Esophagus muscularis mucosa (tissue), 4 donors: Measurements from ENCODE around the gene ADAMTS2. TPM values are rescaled to one million over a fixed set of nuclear protein-coding genes. Genes with fewer than 3 reads are reported as not detected.

Source experiments
- DNase-seq: peaks from one replicate; pipeline ENCODE4 v3.0.0-alpha.2; 2017; ENCODE audit errors: extremely low spot score
- H3K27ac ChIP-seq, 4 donors: fragments of 200-600 bp; sonication (generic); replicated peaks in 1 of 4; 1 replicate in 3 of 4; 2 replicates in 1 of 4; pipeline ENCODE4 v1.5.1; 2016 to 2019; ENCODE audit warnings: mild to moderate bottlenecking in 1 of 4
- H3K27me3 ChIP-seq, 4 donors: fragments of 200-600 bp; sonication (generic); one replicate each; pipeline versions ENCODE4 v1.5.1 to v1.6.0; 2016 to 2019
- H3K36me3 ChIP-seq, 4 donors: fragments of 200-600 bp; sonication (generic); one replicate each; pipeline ENCODE4 v1.5.1; 2016 to 2019
- H3K4me1 ChIP-seq, 4 donors: fragments of 200-600 bp; sonication (generic); one replicate each; pipeline ENCODE4 v1.5.1; 2016 to 2019
- H3K4me3 ChIP-seq, 4 donors: fragments of 200-600 bp; sonication (generic); 1 replicate in 2 of 4; 2 replicates in 2 of 4; pipeline ENCODE4 v1.5.1; 2016 to 2019; ENCODE audit warnings: mild to moderate bottlenecking in 4 of 4, moderate library complexity in 1 of 4
- H3K9me3 ChIP-seq, 4 donors: fragments of 200-600 bp; sonication (generic); 1 replicate in 3 of 4; 2 replicates in 1 of 4; pipeline ENCODE4 v1.5.1; 2016 to 2019
- EP300 ChIP-seq: sonication (generic); formaldehyde crosslinking; IDR thresholded peaks from one replicate; pipeline ENCODE4 v1.6.1; 2017; ENCODE audit warnings: antibody characterized with exemption
- POLR2A ChIP-seq: fragments of 450-650 bp; IDR thresholded peaks from one replicate; pipeline ENCODE4 v1.6.1; 2017; ENCODE audit warnings: antibody characterized with exemption, moderate library complexity, mild to moderate bottlenecking, low read depth
- POLR2AphosphoS5 ChIP-seq, 2 donors: sonication (generic); formaldehyde crosslinking; IDR thresholded peaks; one replicate each; pipeline ENCODE4 v1.6.1; 2017; ENCODE audit warnings: antibody characterized with exemption in 2 of 2
- WGBS: methylation state at CpG from one replicate; pipeline ENCODE4 v1.1.5; 2018; 5-methylcytosine and 5-hydroxymethylcytosine counted together
- intact Hi-C: fragments of 100-400 bp; cut with DNase I; formaldehyde crosslinking; loops from one replicate; pipeline ENCODE4 v1.15.1; 2023
- total RNA-seq, 4 donors: library from RNA; depleted of rRNA; stranded (reverse); fragments of >200 nt; gene quantifications; one replicate each; pipeline versions ENCODE4 v1.1.0 to v1.2.1, GENCODE V29; 2016
- TF ChIP-seq, protein P1 (sequence below), 3 experiments: fragments of 200-600 bp in 2 of 3; fragments of 450-650 bp in 1 of 3; sonication (generic) in 2 of 3; IDR thresholded peaks; one replicate each; pipeline ENCODE4 v1.5.1; 2017 to 2019; ENCODE audit warnings: antibody characterized with exemption in 3 of 3, mild to moderate bottlenecking in 2 of 3, moderate library complexity in 1 of 3

ADAMTS2 gene
- total RNA-seq, 4 donors from 2014 or later, result 17.8 to 31.8 (median 21.4) TPM

DNA sequence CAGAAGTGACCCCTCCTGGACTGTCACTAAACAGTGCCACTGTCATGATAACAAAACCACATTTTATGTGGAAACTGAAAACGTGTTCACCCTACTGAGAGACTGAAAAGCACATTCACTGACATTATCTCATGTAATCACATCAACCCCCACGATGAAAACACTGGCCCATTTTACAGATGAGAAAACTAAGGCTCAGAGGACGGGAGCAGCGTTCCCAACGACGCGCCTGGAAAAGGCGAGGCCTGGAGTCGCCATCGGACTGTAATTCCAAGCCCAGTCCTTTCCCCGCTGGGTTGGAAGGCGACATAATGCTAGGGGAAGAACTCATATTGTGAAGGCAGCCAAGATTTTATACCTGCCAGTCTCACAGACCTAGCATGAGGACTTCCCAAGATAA is 140.0 kb downstream of the ADAMTS2 start:
- WGBS, result 76% methylated on average over 12 of the region's 12 CpGs
- intact Hi-C loops, result no loop called here

DNA sequence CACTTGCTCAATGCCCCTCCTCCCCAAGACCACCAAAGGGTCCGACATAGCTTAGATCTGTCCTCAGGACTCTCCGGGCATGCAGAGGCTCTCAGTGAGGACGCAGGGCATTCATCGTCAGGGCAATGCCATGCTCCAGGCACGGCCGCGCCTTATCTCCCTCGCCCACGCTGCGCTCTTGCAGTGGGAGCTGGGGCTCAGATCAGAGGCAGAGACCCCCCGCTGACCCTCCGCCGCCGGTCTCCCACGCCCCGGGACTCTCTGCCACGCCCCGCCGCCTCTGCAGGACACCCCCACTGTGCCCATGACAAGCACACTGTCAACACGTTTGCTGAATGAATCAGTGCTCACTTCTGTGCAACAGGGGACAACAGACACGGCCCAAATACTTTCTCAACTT is 140.7 kb downstream of the ADAMTS2 start:
- Histone ChIP-seq H3K4me3 (no peak overlapping the region), H3K9me3 (no peaks in the 10 kb centered on the region), H3K4me1 (no peaks in the 10 kb centered on the region), H3K27ac (no peak overlapping the region), H3K27me3 (peaks cover 0 to 3% (median 0%) of the 10 kb centered on the region in 4 donors), H3K36me3 (no peaks in the 10 kb centered on the region)
- TF ChIP-seq POLR2AphosphoS5 (IDR thresholded peaks at IDR 0.05) (no peak), EP300 (no peak), POLR2A (no peak)
- TF ChIP-seq, protein P1, sequence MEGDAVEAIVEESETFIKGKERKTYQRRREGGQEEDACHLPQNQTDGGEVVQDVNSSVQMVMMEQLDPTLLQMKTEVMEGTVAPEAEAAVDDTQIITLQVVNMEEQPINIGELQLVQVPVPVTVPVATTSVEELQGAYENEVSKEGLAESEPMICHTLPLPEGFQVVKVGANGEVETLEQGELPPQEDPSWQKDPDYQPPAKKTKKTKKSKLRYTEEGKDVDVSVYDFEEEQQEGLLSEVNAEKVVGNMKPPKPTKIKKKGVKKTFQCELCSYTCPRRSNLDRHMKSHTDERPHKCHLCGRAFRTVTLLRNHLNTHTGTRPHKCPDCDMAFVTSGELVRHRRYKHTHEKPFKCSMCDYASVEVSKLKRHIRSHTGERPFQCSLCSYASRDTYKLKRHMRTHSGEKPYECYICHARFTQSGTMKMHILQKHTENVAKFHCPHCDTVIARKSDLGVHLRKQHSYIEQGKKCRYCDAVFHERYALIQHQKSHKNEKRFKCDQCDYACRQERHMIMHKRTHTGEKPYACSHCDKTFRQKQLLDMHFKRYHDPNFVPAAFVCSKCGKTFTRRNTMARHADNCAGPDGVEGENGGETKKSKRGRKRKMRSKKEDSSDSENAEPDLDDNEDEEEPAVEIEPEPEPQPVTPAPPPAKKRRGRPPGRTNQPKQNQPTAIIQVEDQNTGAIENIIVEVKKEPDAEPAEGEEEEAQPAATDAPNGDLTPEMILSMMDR (IDR thresholded peaks at IDR 0.05), result no peak
- no peak for DNase-seq
- WGBS, result 90% methylated on average over 21 of the region's 21 CpGs
- intact Hi-C loops, result no loop called here

More for the DNA sequence above, 140.0 kb downstream of the ADAMTS2 start:
- no peak for DNase-seq
- Histone ChIP-seq H3K9me3 (no peaks in the 10 kb centered on the region), H3K27ac (no peak overlapping the region), H3K4me3 (no peak overlapping the region), H3K36me3 (no peaks in the 10 kb centered on the region), H3K27me3 (peaks cover 0 to 3% (median 0%) of the 10 kb centered on the region in 4 donors), H3K4me1 (no peaks in the 10 kb centered on the region)
- TF ChIP-seq POLR2AphosphoS5 (IDR thresholded peaks at IDR 0.05) (no peak), EP300 (no peak), POLR2A (no peak)
- TF ChIP-seq, protein P1 (IDR thresholded peaks at IDR 0.05), result no peak

DNA sequence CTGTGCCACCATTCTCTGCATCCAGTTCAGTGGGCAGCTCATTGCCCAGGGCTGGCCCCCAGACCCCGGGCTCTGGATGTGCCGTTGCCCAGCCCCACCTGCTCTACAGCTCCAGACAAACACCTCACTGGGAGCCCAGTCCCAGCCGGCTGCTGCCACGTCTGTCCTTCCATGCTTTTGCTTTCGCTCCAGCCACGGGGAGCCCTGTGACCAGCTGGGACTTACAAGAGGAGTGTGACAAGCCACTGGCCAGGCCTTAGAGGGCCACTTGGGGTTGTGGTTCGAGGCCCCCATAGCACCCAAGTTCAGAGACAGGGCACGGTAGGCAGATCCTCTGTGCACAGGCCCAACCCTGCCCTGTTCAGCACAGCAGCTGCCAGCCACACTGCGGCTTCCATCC is 142.0 kb downstream of the ADAMTS2 start:
- no peak overlapping the region for H3K27ac ChIP-seq
- no peaks in the 10 kb centered on the region for H3K9me3 ChIP-seq
- WGBS, result 74% methylated on average over 7 of the region's 9 CpGs
- no peaks in the 10 kb centered on the region for H3K36me3 ChIP-seq
- H3K4me1 ChIP-seq, result no peaks in the 10 kb centered on the region
- DNase-seq, result no peak
- H3K27me3 ChIP-seq, result peaks cover 0 to under 1% (median 0%) of the 10 kb centered on the region in 4 donors
- intact Hi-C loops, result no loop called here
- H3K4me3 ChIP-seq, result no peak overlapping the region
- TF ChIP-seq EP300 (no peak), POLR2AphosphoS5 (IDR thresholded peaks at IDR 0.05) (no peak), POLR2A (no peak)
- TF ChIP-seq, protein P1 (IDR thresholded peaks at IDR 0.05), result no peak

DNA sequence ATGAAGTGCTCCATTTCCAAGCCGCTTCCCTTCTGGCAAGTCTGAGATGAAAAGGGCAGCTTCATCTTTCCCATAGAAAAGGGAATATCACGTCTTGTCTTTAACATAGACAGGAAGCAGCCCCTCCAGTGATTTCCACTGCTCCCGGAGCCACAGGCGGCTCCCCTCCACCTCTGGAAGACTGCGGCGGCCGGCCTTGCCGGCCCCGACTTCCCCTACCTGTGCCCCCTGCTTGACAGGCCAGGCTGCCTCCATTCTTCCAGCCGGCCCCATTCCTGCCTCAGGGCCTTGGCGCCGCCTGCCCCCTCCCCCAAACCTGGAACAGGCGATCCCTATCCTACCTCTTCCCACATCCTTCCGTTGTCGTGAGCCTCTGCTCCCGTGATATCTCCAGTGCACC is 143.3 kb downstream of the ADAMTS2 start:
- intact Hi-C loops, result no loop called here
- Histone ChIP-seq H3K9me3 (no peaks in the 10 kb centered on the region), H3K4me3 (no peak overlapping the region), H3K27ac (no peak overlapping the region), H3K27me3 (no peaks in the 10 kb centered on the region), H3K36me3 (no peaks in the 10 kb centered on the region), H3K4me1 (no peaks in the 10 kb centered on the region)
- DNase-seq, result no peak
- WGBS, result 86% methylated on average over 16 of the region's 16 CpGs
- TF ChIP-seq EP300 (no peak), POLR2AphosphoS5 (IDR thresholded peaks at IDR 0.05) (no peak), POLR2A (no peak)
- TF ChIP-seq, protein P1 (IDR thresholded peaks at IDR 0.05), result no peak

DNA sequence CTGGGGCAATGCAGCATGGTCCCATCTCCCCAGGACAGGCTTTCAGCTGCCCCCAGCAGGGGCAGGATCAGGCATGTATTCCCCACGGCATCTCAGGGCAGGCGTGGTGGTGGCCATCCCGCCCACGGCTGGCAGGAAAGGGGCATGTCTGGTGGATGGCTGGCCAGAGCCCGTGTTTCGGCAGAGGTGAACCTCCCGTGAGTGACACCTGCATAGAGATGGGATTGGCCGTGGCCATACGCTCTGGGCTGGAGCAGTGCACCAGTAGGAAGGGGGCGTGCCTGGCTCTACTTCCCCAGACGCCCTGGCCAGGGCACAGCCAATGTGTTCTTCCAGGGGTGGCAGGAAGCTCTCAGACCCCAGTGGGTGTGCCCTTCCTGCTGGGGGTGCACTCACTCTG is 146.0 kb downstream of the ADAMTS2 start:
- TF ChIP-seq, protein P1 (IDR thresholded peaks at IDR 0.05), result no peak
- TF ChIP-seq POLR2A (no peak), EP300 (no peak), POLR2AphosphoS5 (IDR thresholded peaks at IDR 0.05) (no peak)
- 95% methylated on average over 11 of the region's 11 CpGs for WGBS
- intact Hi-C loops, result no loop called here
- Histone ChIP-seq H3K27me3 (no peaks in the 10 kb centered on the region), H3K9me3 (no peaks in the 10 kb centered on the region), H3K27ac (no peak overlapping the region), H3K4me3 (no peak overlapping the region), H3K4me1 (no peaks in the 10 kb centered on the region), H3K36me3 (no peaks in the 10 kb centered on the region)
- DNase-seq, result no peak
